ENCODE data around the gene KRT80.
A peak's percentile ranks its signal among the peaks of the same experiment; 100 is the strongest.

KRT80 gene

DNA sequence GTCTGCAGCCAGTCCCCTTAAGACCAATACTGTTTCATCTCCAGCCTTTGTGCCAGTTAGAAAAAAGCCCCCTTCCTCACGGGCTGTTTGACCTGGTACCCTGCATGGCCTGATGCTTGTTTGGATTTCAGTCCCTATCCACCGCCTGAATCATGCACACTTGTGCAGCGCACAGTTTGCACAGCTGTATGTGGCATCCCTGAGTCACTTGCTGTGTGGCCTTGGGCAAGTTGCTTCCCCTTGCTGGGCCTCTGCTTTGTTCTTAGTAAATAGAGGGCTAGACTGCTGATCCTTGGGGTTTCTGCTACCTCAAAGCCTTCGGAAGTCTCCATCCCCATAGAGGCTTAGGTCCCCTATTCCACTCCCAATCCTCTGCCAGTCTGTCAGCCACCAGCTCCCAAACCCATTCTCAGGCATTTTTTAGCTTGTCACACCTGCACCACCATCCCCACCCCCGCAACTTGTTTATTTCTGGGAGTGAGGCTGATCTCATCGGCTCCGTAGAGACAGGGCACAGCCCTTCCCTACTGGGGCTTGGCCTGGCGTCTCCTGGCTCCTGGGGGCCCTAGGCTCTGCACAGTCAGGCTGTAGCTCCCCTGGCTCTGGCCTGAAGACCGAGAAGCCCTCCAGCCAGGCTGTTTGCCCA, 8.8 kb downstream of the KRT80 start:
- Histone ChIP-seq H3K27me3 (replicated peaks; ENCODE audit: control insufficient read depth, insufficient read depth, low read length) (no peaks in the 10 kb centered on the region), H3K4me1 (ENCODE audit: control insufficient read depth, insufficient read depth, low read length) (peaks cover 28% of the 10 kb centered on the region), H3K9ac (ENCODE audit: low read length) (no peak overlapping the region), H3K4me3 (ENCODE audit: low read length) (no peak overlapping the region), H3K36me3 (ENCODE audit: control insufficient read depth, insufficient read depth, low read length, severe bottlenecking) (no peaks in the 10 kb centered on the region), H3K9me3 (ENCODE audit: control insufficient read depth, low read length) (no peaks in the 10 kb centered on the region)
- no peak for DNase-seq (ENCODE audit: low read depth)

DNA sequence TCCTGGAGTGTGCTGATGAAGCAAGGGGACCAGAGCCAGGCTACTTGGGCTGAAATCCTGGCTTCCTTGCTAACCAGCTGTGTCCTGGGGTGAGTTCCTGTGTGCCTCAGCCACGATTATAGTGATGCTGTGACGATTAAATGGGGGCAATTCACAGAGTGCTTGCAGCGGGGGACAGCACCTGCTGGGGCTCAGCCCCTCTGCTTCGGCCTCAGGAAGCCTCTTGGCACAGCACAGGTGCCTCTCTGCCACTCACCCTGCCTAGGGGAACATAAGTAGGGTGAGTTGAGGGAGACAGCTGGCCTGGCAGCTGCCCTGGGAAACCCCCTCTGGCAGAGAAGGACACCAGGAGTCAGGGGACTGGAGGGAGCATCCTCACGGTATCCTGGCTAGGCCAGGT, 9.4 kb downstream of the KRT80 start:
- H3K27me3 ChIP-seq (replicated peaks; ENCODE audit: control insufficient read depth, insufficient read depth, low read length) = no peaks in the 10 kb centered on the region
- no peak overlapping the region for H3K4me3 ChIP-seq (ENCODE audit: low read length)
- H3K4me1 ChIP-seq (ENCODE audit: control insufficient read depth, insufficient read depth, low read length) = peaks cover 28% of the 10 kb centered on the region
- no peaks in the 10 kb centered on the region for H3K36me3 ChIP-seq (ENCODE audit: control insufficient read depth, insufficient read depth, low read length, severe bottlenecking)
- H3K9ac ChIP-seq (ENCODE audit: low read length) = no peak overlapping the region
- no peak for DNase-seq (ENCODE audit: low read depth)
- H3K9me3 ChIP-seq (ENCODE audit: control insufficient read depth, low read length) = no peaks in the 10 kb centered on the region

DNA sequence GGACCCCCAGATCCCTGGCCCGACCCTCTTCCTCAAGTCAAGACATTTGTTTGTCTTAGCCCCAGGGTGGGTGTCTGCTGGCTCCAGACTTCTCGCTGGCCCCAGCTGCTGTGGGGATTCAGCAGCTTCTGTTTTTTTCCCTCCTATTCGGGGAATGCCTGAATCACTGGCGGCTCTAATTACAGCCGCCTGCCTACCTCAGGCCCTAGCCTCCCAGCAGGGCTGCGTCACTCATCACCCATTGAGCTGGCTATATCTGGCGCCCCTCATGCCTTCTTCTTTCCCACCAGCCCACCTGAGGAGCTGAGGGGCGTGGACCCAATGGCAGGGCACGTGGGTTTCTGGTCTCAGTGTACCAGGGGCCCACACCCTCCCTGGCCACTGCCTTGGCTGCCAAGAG, 10.1 kb downstream of the KRT80 start:
- no peaks in the 10 kb centered on the region for H3K9me3 ChIP-seq (ENCODE audit: control insufficient read depth, low read length)
- no peak overlapping the region for H3K4me3 ChIP-seq (ENCODE audit: low read length)
- no peaks in the 10 kb centered on the region for H3K36me3 ChIP-seq (ENCODE audit: control insufficient read depth, insufficient read depth, low read length, severe bottlenecking)
- no peaks in the 10 kb centered on the region for H3K27me3 ChIP-seq (replicated peaks; ENCODE audit: control insufficient read depth, insufficient read depth, low read length)
- peaks cover 24% of the 10 kb centered on the region for H3K4me1 ChIP-seq (ENCODE audit: control insufficient read depth, insufficient read depth, low read length)
- DNase-seq (ENCODE audit: low read depth) = peak; percentile 87
- H3K9ac ChIP-seq (ENCODE audit: low read length) = no peak overlapping the region

DNA sequence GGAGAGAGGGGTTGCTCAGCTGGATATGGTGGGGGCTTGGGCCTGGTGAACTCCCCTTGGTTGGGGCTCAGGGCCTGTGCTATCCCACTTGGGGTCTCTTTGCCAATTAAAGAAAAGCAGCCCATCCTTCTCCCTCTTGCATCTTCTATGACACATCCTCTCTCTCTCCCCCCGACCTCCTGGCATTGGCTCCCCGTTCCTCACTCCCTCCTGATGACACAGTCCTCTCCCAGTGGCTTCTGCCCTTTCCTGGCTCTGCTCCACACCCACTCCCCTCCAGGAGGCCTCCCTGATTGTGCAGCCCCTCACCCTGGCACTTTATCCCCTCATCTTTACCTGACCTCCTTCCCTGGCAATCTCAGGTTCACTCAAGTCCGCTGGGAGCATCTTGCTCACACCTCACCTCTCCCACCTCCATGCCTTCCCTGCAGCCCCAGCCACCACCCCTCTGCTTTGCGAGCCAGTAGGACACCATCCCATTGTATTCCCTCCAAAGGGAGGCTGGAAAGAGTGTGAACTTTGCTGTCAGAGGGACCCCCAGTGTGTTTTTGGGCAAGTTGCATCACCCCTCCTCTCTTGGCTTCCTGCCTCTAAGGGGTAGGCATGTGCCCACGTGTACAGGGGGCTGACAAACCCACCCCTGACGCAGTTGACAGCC, 10.7 kb downstream of the KRT80 start:
- Histone ChIP-seq H3K9me3 (ENCODE audit: control insufficient read depth, low read length) (no peaks in the 10 kb centered on the region), H3K9ac (ENCODE audit: low read length) (no peak overlapping the region), H3K4me1 (ENCODE audit: control insufficient read depth, insufficient read depth, low read length) (peaks cover 18% of the 10 kb centered on the region), H3K27me3 (replicated peaks; ENCODE audit: control insufficient read depth, insufficient read depth, low read length) (no peaks in the 10 kb centered on the region), H3K4me3 (ENCODE audit: low read length) (no peak overlapping the region), H3K36me3 (ENCODE audit: control insufficient read depth, insufficient read depth, low read length, severe bottlenecking) (no peaks in the 10 kb centered on the region)
- DNase-seq (ENCODE audit: low read depth) = no peak

- peaks cover 12% of the 10 kb centered on the region for H3K4me1 ChIP-seq (ENCODE audit: control insufficient read depth, insufficient read depth, low read length)
- peaks cover 2% of the 10 kb centered on the region for H3K27me3 ChIP-seq (replicated peaks; ENCODE audit: control insufficient read depth, insufficient read depth, low read length)
- H3K9ac ChIP-seq (ENCODE audit: low read length) = no peak overlapping the region
- H3K36me3 ChIP-seq (ENCODE audit: control insufficient read depth, insufficient read depth, low read length, severe bottlenecking) = no peaks in the 10 kb centered on the region
- no peak for DNase-seq (ENCODE audit: low read depth)
- H3K9me3 ChIP-seq (ENCODE audit: control insufficient read depth, low read length) = no peaks in the 10 kb centered on the region
- H3K4me3 ChIP-seq (ENCODE audit: low read length) = no peak overlapping the region
Observed at GRCh38 chr12:52179396-52179973, 12.3 kb downstream of the KRT80 start.

DNA sequence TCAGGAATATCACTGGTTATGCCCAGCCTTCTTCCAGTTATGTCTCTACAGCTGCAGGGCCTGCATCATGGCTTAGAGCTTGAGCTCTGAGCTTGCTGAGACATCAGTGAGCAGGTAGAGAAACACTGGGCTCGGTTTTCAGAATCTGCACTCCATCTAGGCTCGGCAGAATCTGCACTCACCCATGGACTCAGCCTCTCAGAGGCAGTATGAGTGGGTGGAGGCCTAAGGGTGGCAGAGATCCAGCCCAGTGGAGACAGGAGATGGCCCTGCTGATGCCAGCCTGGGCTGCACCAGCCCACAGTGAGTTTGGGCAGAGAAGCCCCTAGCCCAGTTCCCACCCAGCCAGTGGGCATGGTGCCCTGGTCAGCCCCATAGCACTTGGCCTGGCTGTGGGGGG, 12.8 kb downstream of the KRT80 start:
- Histone ChIP-seq H3K27me3 (replicated peaks; ENCODE audit: control insufficient read depth, insufficient read depth, low read length) (peaks cover 5% of the 10 kb centered on the region), H3K4me1 (ENCODE audit: control insufficient read depth, insufficient read depth, low read length) (peaks cover 12% of the 10 kb centered on the region)

GRCh38 chr12:52178443-52178842, 13.4 kb downstream of the KRT80 start:
- Histone ChIP-seq H3K4me1 (ENCODE audit: control insufficient read depth, insufficient read depth, low read length) (peaks cover 12% of the 10 kb centered on the region), H3K36me3 (ENCODE audit: control insufficient read depth, insufficient read depth, low read length, severe bottlenecking) (no peaks in the 10 kb centered on the region)

More for the DNA sequence above, 12.8 kb downstream of the KRT80 start:
- Histone ChIP-seq H3K9ac (ENCODE audit: low read length) (no peak overlapping the region), H3K36me3 (ENCODE audit: control insufficient read depth, insufficient read depth, low read length, severe bottlenecking) (no peaks in the 10 kb centered on the region), H3K9me3 (ENCODE audit: control insufficient read depth, low read length) (no peaks in the 10 kb centered on the region), H3K4me3 (ENCODE audit: low read length) (no peak overlapping the region)
- peak; percentile 43 for DNase-seq (ENCODE audit: low read depth)

GRCh38 chr12:52175371-52176350, 16.2 kb downstream of the KRT80 start:
- Histone ChIP-seq H3K4me3 (ENCODE audit: low read length) (no peak overlapping the region), H3K36me3 (ENCODE audit: control insufficient read depth, insufficient read depth, low read length, severe bottlenecking) (no peaks in the 10 kb centered on the region), H3K4me1 (ENCODE audit: control insufficient read depth, insufficient read depth, low read length) (peaks cover 7% of the 10 kb centered on the region), H3K27me3 (replicated peaks; ENCODE audit: control insufficient read depth, insufficient read depth, low read length) (peaks cover 5% of the 10 kb centered on the region), H3K9me3 (ENCODE audit: control insufficient read depth, low read length) (no peaks in the 10 kb centered on the region), H3K9ac (ENCODE audit: low read length) (peak overlapping the region; percentile 26)
- DNase-seq (ENCODE audit: low read depth) = no peak

More at GRCh38 chr12:52178443-52178842, 13.4 kb downstream of the KRT80 start:
- Histone ChIP-seq H3K9me3 (ENCODE audit: control insufficient read depth, low read length) (no peaks in the 10 kb centered on the region), H3K4me3 (ENCODE audit: low read length) (no peak overlapping the region), H3K9ac (ENCODE audit: low read length) (no peak overlapping the region), H3K27me3 (replicated peaks; ENCODE audit: control insufficient read depth, insufficient read depth, low read length) (peaks cover 5% of the 10 kb centered on the region)
- no peak for DNase-seq (ENCODE audit: low read depth)

DNA sequence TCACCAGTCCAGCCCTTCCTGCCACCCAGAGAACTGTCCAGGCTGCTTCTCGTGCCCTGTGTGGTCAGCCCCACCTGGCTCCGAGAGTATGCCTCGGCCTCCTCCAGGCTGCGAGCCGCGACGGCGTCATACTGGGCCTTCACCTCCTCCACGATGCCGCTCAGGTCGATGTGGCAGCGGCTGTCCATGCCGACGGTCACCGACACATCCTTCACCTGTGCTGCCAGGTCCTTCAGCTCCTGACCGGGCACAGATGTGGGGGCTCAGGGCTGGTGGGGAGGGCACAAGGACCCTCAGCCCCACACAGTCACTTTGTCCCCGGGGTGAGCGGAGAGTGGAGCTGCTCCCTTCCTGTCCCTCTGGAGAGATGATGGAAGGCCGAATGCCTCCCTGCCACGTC, 18.3 kb downstream of the KRT80 start:
- Histone ChIP-seq H3K27me3 (replicated peaks; ENCODE audit: control insufficient read depth, insufficient read depth, low read length) (peaks cover 5% of the 10 kb centered on the region), H3K4me1 (ENCODE audit: control insufficient read depth, insufficient read depth, low read length) (peaks cover 7% of the 10 kb centered on the region), H3K4me3 (ENCODE audit: low read length) (no peak overlapping the region), H3K36me3 (ENCODE audit: control insufficient read depth, insufficient read depth, low read length, severe bottlenecking) (no peaks in the 10 kb centered on the region), H3K9me3 (ENCODE audit: control insufficient read depth, low read length) (no peaks in the 10 kb centered on the region), H3K9ac (ENCODE audit: low read length) (no peak overlapping the region)
- no peak for DNase-seq (ENCODE audit: low read depth)

- H3K9me3 ChIP-seq (ENCODE audit: control insufficient read depth, low read length) = no peaks in the 10 kb centered on the region
- DNase-seq (ENCODE audit: low read depth) = no peak
Observed at GRCh38 chr12:52172956-52173355, 18.9 kb downstream of the KRT80 start.

More at GRCh38 chr12:52172956-52173355, 18.9 kb downstream of the KRT80 start:
- H3K9ac ChIP-seq (ENCODE audit: low read length) = no peak overlapping the region
- peaks cover 5% of the 10 kb centered on the region for H3K27me3 ChIP-seq (replicated peaks; ENCODE audit: control insufficient read depth, insufficient read depth, low read length)
- no peak overlapping the region for H3K4me3 ChIP-seq (ENCODE audit: low read length)
- peaks cover 11% of the 10 kb centered on the region for H3K4me1 ChIP-seq (ENCODE audit: control insufficient read depth, insufficient read depth, low read length)
- no peaks in the 10 kb centered on the region for H3K36me3 ChIP-seq (ENCODE audit: control insufficient read depth, insufficient read depth, low read length, severe bottlenecking)

Data from adipocyte (in vitro differentiated cells).